ENCODE data around the gene FSHR.

FSHR gene

GRCh38 chr2:49167131-49167530 is 12.8 kb upstream of the FSHR start:
- no peaks in the 10 kb centered on the region for H3K4me1 ChIP-seq
- no peak overlapping the region for H3K9ac ChIP-seq
- H3K9me3 ChIP-seq (ENCODE audit: control insufficient read depth, low read length) = no peaks in the 10 kb centered on the region
- no peaks in the 10 kb centered on the region for H3K27me3 ChIP-seq (ENCODE audit: control insufficient read depth, insufficient read depth, low read length)
- no peak overlapping the region for H3K27ac ChIP-seq
- H3K36me3 ChIP-seq (ENCODE audit: control insufficient read depth, insufficient read depth, low read length) = no peaks in the 10 kb centered on the region
- H3K4me3 ChIP-seq (ENCODE audit: low read depth, low read length) = no peak overlapping the region
- no peak for TF ChIP-seq CTCF (IDR thresholded peaks at IDR 0.05)
- no peaks in the 10 kb centered on the region for H3K79me2 ChIP-seq
- H3K4me2 ChIP-seq (ENCODE audit: low read length) = no peak overlapping the region
- H2AFZ ChIP-seq = no peak overlapping the region

- no peaks in the 10 kb centered on the region for H3K9me3 ChIP-seq (ENCODE audit: control insufficient read depth, low read length)
- no peaks in the 10 kb centered on the region for H3K79me2 ChIP-seq
- no peaks in the 10 kb centered on the region for H3K36me3 ChIP-seq (ENCODE audit: control insufficient read depth, insufficient read depth, low read length)
- H3K4me1 ChIP-seq = no peaks in the 10 kb centered on the region
- H3K4me3 ChIP-seq (ENCODE audit: low read depth, low read length) = no peak overlapping the region
- no peak overlapping the region for H3K27ac ChIP-seq
- H2AFZ ChIP-seq = no peak overlapping the region
- no peak overlapping the region for H3K4me2 ChIP-seq (ENCODE audit: low read length)
- H3K9ac ChIP-seq = no peak overlapping the region
- TF ChIP-seq CTCF (IDR thresholded peaks at IDR 0.05) = no peak
- no peaks in the 10 kb centered on the region for H3K27me3 ChIP-seq (ENCODE audit: control insufficient read depth, insufficient read depth, low read length)
These were observed 11.3 kb upstream of the FSHR start for GRCh38 chr2:49165662-49166061.

- H3K9me3 ChIP-seq (ENCODE audit: control insufficient read depth, low read length) = no peaks in the 10 kb centered on the region
- H3K4me3 ChIP-seq (ENCODE audit: low read depth, low read length) = no peak overlapping the region
- no peaks in the 10 kb centered on the region for H3K79me2 ChIP-seq
- H3K4me1 ChIP-seq = no peaks in the 10 kb centered on the region
- no peaks in the 10 kb centered on the region for H3K36me3 ChIP-seq (ENCODE audit: control insufficient read depth, insufficient read depth, low read length)
- H3K27me3 ChIP-seq (ENCODE audit: control insufficient read depth, insufficient read depth, low read length) = no peaks in the 10 kb centered on the region
- H3K9ac ChIP-seq = no peak overlapping the region
- TF ChIP-seq CTCF (IDR thresholded peaks at IDR 0.05) = no peak
- no peak overlapping the region for H3K4me2 ChIP-seq (ENCODE audit: low read length)
- H2AFZ ChIP-seq = peak overlapping the region; percentile 1
- H3K27ac ChIP-seq = no peak overlapping the region
These were observed 10.4 kb upstream of the FSHR start for GRCh38 chr2:49164729-49165128.

GRCh38 chr2:49162151-49162550 is 7.8 kb upstream of the FSHR start:
- Histone ChIP-seq H3K4me3 (ENCODE audit: low read depth, low read length) (no peak overlapping the region), H3K4me2 (ENCODE audit: low read length) (no peak overlapping the region), H3K9me3 (ENCODE audit: control insufficient read depth, low read length) (no peaks in the 10 kb centered on the region), H3K79me2 (no peaks in the 10 kb centered on the region), H3K27ac (no peak overlapping the region), H3K4me1 (no peaks in the 10 kb centered on the region), H3K36me3 (ENCODE audit: control insufficient read depth, insufficient read depth, low read length) (no peaks in the 10 kb centered on the region), H2AFZ (no peak overlapping the region), H3K9ac (no peak overlapping the region), H3K27me3 (ENCODE audit: control insufficient read depth, insufficient read depth, low read length) (no peaks in the 10 kb centered on the region)
- TF ChIP-seq CTCF (IDR thresholded peaks at IDR 0.05) = no peak

- Histone ChIP-seq H3K9ac (no peak overlapping the region), H2AFZ (peak overlapping the region; percentile 77), H3K9me3 (ENCODE audit: control insufficient read depth, low read length) (no peaks in the 10 kb centered on the region), H3K36me3 (ENCODE audit: control insufficient read depth, insufficient read depth, low read length) (no peaks in the 10 kb centered on the region), H3K4me2 (ENCODE audit: low read length) (no peak overlapping the region), H3K27me3 (ENCODE audit: control insufficient read depth, insufficient read depth, low read length) (no peaks in the 10 kb centered on the region), H3K27ac (no peak overlapping the region), H3K4me1 (peaks cover 10% of the 10 kb centered on the region), H3K4me3 (ENCODE audit: low read depth, low read length) (no peak overlapping the region), H3K79me2 (no peaks in the 10 kb centered on the region)
- TF ChIP-seq CTCF (IDR thresholded peaks at IDR 0.05) = no peak
These were observed 576 bp upstream of the FSHR start for GRCh38 chr2:49154891-49155290.
